ENCODE results near the gene HIBCH. TPM values are rescaled to one million over a fixed set of nuclear protein-coding genes. Genes with fewer than 3 reads are reported as not detected.

HIBCH gene
- total and polyA plus RNA-seq, 9 of the 15 experiments (the other 6 are each of a cell fraction or from before 2014, with no cell fraction given), result 17.0 to 65.4 (median 28.3) TPM

DNA sequence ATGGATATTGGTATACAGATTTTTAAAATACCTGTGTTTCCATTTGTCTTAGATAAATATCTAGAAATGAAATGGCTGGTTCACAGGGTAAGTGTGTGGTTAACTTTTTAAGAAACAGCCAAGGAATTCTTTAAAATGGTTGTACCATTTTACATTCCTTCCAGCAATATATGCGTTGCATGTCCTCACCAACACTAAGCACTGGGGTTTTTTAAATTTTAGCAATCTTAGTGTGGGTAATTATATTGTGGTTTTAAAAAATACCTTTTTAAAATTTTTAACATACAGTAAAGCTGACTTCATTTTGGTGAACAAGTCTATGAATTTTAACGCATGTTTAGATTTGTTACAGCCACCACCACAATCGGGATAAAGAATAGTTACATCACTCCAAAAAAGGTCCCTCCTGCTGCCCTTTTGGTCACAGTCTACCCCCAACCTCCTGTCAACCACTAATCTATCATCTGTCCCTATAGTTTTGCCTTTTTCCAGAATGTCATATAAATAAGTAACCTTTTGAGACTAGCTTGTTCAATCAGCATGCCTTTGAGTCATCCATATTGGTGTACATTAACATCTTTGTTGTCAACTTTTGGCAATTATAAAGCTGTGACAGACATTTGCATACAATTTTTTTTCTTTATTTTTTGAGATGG, 129.0 kb downstream of the HIBCH start:
- ChIA-PET POLR2A (no interaction called here), CTCF (ENCODE audit: low intra/inter-chr PET ratio) (no interaction called here)
- Histone ChIP-seq H3K79me2 (ENCODE audit: control insufficient read depth, insufficient read depth, low read length) (peaks cover 100% of the 10 kb centered on the region), H3K9me1 (ENCODE audit: control insufficient read depth, insufficient read depth, low read length) (no peaks in the 10 kb centered on the region), H3K4me3 (no peak overlapping the region), H3K4me2 (ENCODE audit: insufficient read depth, low read length) (no peak overlapping the region), H3K27ac (ENCODE audit: extremely low read depth, low read depth, low read length) (no peak overlapping the region), H3K27me3 (ENCODE audit: control insufficient read depth in 2 of 2, insufficient read depth in 2 of 2, low read length in 2 of 2) (no peaks in the 10 kb centered on the region), H3K9ac (ENCODE audit: insufficient read depth in 1 of 2, low read depth in 2 of 2, low read length in 2 of 2) (no peak overlapping the region), H3K36me3 (ENCODE audit: control insufficient read depth, insufficient read depth, low read length) (peaks cover 51% of the 10 kb centered on the region), H2AFZ (ENCODE audit: low read depth, low read length) (no peak overlapping the region), H3K4me1 (replicated peaks in 1 of 2; ENCODE audit: control insufficient read depth in 2 of 2, insufficient read depth in 2 of 2, low read length in 2 of 2) (peaks cover 16 to 29% of the 10 kb centered on the region in 2 experiments; a peak in 3 of 5 replicates), H4K20me1 (replicated peaks; ENCODE audit: control insufficient read depth, insufficient read depth, low read length) (no peaks in the 10 kb centered on the region), H3K9me3 (replicated peaks; ENCODE audit: control insufficient read depth, insufficient read depth, low read depth, low read length) (no peaks in the 10 kb centered on the region)
- DNase-seq (ENCODE audit: extremely low read depth in 1 of 4, low spot score in 3 of 4) (no peak), ATAC-seq (peak; percentile 14; the same call in 2 of the 3 replicates), FAIRE-seq (no peak)
- intact Hi-C loops (cut with micrococcal nuclease), result no loop called here
- 48% methylated on average over 3 of the region's 3 CpGs for WGBS (ENCODE audit: insufficient coverage, low coverage, missing lambda C conversion rate)
- TF ChIP-seq, protein P1, sequence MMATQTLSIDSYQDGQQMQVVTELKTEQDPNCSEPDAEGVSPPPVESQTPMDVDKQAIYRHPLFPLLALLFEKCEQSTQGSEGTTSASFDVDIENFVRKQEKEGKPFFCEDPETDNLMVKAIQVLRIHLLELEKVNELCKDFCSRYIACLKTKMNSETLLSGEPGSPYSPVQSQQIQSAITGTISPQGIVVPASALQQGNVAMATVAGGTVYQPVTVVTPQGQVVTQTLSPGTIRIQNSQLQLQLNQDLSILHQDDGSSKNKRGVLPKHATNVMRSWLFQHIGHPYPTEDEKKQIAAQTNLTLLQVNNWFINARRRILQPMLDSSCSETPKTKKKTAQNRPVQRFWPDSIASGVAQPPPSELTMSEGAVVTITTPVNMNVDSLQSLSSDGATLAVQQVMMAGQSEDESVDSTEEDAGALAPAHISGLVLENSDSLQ (IDR thresholded peaks at IDR 0.05), result peak; percentile 46; the same call in 1 of the 2 replicates
- TF ChIP-seq, protein P2, sequence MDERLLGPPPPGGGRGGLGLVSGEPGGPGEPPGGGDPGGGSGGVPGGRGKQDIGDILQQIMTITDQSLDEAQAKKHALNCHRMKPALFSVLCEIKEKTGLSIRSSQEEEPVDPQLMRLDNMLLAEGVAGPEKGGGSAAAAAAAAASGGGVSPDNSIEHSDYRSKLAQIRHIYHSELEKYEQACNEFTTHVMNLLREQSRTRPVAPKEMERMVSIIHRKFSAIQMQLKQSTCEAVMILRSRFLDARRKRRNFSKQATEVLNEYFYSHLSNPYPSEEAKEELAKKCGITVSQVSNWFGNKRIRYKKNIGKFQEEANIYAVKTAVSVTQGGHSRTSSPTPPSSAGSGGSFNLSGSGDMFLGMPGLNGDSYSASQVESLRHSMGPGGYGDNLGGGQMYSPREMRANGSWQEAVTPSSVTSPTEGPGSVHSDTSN (CRISPR knock-in tag; IDR thresholded peaks at IDR 0.05; ENCODE audit: low read depth), result no peak
- TF ChIP-seq, protein P2 (tag; conservative IDR thresholded peaks at IDR 0.05; ENCODE audit: low read depth), result 0 out of 2 replicates have a peak, but pooled peaks have one; percentile 18
- TF ChIP-seq ZC3H4 (CRISPR knock-in tag; IDR thresholded peaks at IDR 0.05; ENCODE audit: borderline replicate concordance) (no peak), MEIS2 (IDR thresholded peaks at IDR 0.05; ENCODE audit: partially characterized antibody) (peak; percentile 73)
- no TSS peak for BruUV-seq (replicated peaks)
- in situ Hi-C loops (cut with MboI), result no loop called here

Data from K562 (cell line).